ENCODE data around the gene GABRP.
"Not testable (repeated sequence)": the region's sequence is repeated elsewhere in the genome, so short reads cannot be mapped to it uniquely, and the experiment has no call there.

The GABRP gene

GRCh38 chr5:170783498-170784247, at the start of gene GABRP:
Gene GABRP, plus strand, starts transcription at chr5:170783725. Its CDS starts 4,891 bp downstream, at chr5:170788616.
- DNase-seq: no peak

- no peak for DNase-seq
Observed at GRCh38 chr5:170736966-170737365, 46.6 kb upstream of the GABRP start.

GRCh38 chr5:170737591-170737990, 45.9 kb upstream of the GABRP start:
- DNase-seq: no peak

- no peak for DNase-seq
Observed at GRCh38 chr5:170738840-170739239, 44.7 kb upstream of the GABRP start.

GRCh38 chr5:170739446-170739845, 44.1 kb upstream of the GABRP start:
- no peak for DNase-seq

- no peak for DNase-seq
Observed at GRCh38 chr5:170740551-170741205, 42.8 kb upstream of the GABRP start.

- DNase-seq: no peak
Observed at GRCh38 chr5:170741801-170742200, 41.7 kb upstream of the GABRP start.

- no peak for DNase-seq
Observed at GRCh38 chr5:170743876-170744212, 39.7 kb upstream of the GABRP start.

GRCh38 chr5:170745481-170746071, 37.9 kb upstream of the GABRP start:
- no peak for DNase-seq

- DNase-seq: no peak
Observed at GRCh38 chr5:170746075-170746960, 37.2 kb upstream of the GABRP start.

GRCh38 chr5:170746961-170747340, 36.6 kb upstream of the GABRP start:
- no peak for DNase-seq

- no peak for DNase-seq
Observed at GRCh38 chr5:170747357-170747756, 36.2 kb upstream of the GABRP start.

GRCh38 chr5:170747851-170748250, 35.7 kb upstream of the GABRP start:
- DNase-seq: no peak

GRCh38 chr5:170748951-170749471, 34.5 kb upstream of the GABRP start:
- DNase-seq: no peak

- no peak for DNase-seq
Observed at GRCh38 chr5:170749911-170750431, 33.6 kb upstream of the GABRP start.

GRCh38 chr5:170750791-170751190, 32.7 kb upstream of the GABRP start:
- no peak for DNase-seq

GRCh38 chr5:170751631-170752030, 31.9 kb upstream of the GABRP start:
- DNase-seq: no peak

- no peak for DNase-seq
Observed at GRCh38 chr5:170752257-170753215, 31.0 kb upstream of the GABRP start.

GRCh38 chr5:170753311-170753710, 30.2 kb upstream of the GABRP start:
- no peak for DNase-seq

- not testable (repeated sequence) for DNase-seq
Observed at GRCh38 chr5:170754508-170754907, 29.0 kb upstream of the GABRP start.

GRCh38 chr5:170755679-170756456, 27.7 kb upstream of the GABRP start:
- no peak for DNase-seq

Data from activated effector memory CD4-positive, alpha-beta T cell treated with Interleukin-2 at 50 U/mL for 16 hours (primary cell).